ENCODE data around the gene FTH1.

FTH1 gene

GRCh38 chr11:61927501-61927900, 39.9 kb downstream of the FTH1 start:
- no peak for TF ChIP-seq CTCF (conservative IDR thresholded peaks at IDR 0.05)

GRCh38 chr11:61926235-61926634, 41.2 kb downstream of the FTH1 start:
- no peak for TF ChIP-seq CTCF (conservative IDR thresholded peaks at IDR 0.05)
- no peak overlapping the region for H3K27ac ChIP-seq

More at GRCh38 chr11:61927501-61927900, 39.9 kb downstream of the FTH1 start:
- no peak overlapping the region for H3K27ac ChIP-seq

- no peak overlapping the region for H3K27ac ChIP-seq
- no peak for TF ChIP-seq CTCF (conservative IDR thresholded peaks at IDR 0.05)
These were observed 41.7 kb downstream of the FTH1 start for GRCh38 chr11:61925736-61926135.

GRCh38 chr11:61924064-61924455, 43.4 kb downstream of the FTH1 start:
- no peak for TF ChIP-seq CTCF (conservative IDR thresholded peaks at IDR 0.05)

GRCh38 chr11:61923166-61924063, 44.0 kb downstream of the FTH1 start:
- no peak overlapping the region for H3K27ac ChIP-seq
- TF ChIP-seq CTCF (conservative IDR thresholded peaks at IDR 0.05) = no peak

More at GRCh38 chr11:61924064-61924455, 43.4 kb downstream of the FTH1 start:
- no peak overlapping the region for H3K27ac ChIP-seq

- TF ChIP-seq CTCF (conservative IDR thresholded peaks at IDR 0.05) = no peak
These were observed 44.9 kb downstream of the FTH1 start for GRCh38 chr11:61922539-61922938.

GRCh38 chr11:61921446-61921845, 46.0 kb downstream of the FTH1 start:
- no peak for TF ChIP-seq CTCF (conservative IDR thresholded peaks at IDR 0.05)

More at GRCh38 chr11:61922539-61922938, 44.9 kb downstream of the FTH1 start:
- H3K27ac ChIP-seq = no peak overlapping the region

More at GRCh38 chr11:61921446-61921845, 46.0 kb downstream of the FTH1 start:
- H3K27ac ChIP-seq = no peak overlapping the region

Measured in VCaP (cell line).